ENCODE measurements around the gene TMIGD1. TPM values are rescaled to one million over a fixed set of nuclear protein-coding genes. Genes with fewer than 3 reads are reported as not detected.

The TMIGD1 gene
- total RNA-seq, 1 experiment from 2014 or later: not detected

DNA sequence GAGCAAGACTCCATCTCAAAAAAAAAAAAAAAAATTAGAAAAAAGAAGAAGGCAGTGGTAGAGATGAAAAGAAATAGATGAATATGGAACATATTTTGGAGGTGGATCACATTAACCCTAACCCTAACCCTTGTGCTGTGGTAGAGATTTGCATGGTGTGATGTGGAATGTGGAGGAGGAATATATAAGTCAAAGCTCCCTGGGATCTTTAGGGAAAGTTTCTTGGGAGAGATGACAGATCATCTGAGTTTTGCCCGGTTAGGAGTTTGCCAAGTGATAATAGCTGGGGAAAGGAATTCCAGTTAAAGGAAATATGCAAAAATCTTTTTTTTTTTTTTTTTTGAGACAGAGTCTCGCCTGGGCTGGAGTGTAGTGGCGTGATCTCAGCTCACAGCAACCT lies 29.1 kb downstream of the TMIGD1 start:
- Histone ChIP-seq H2AK5ac (ENCODE audit: insufficient read length, low read length) (no peak overlapping the region), H3K23ac (ENCODE audit: insufficient read length, low read depth, low read length) (no peak overlapping the region), H3K79me1 (ENCODE audit: insufficient read depth, low read depth, low read length, poor library complexity, severe bottlenecking) (no peaks in the 10 kb centered on the region), H3K18ac (ENCODE audit: insufficient read length, low read depth, low read length) (no peak overlapping the region), H3K79me2 (ENCODE audit: insufficient read depth, low read length) (no peaks in the 10 kb centered on the region), H4K91ac (ENCODE audit: insufficient read length, low read depth, low read length) (no peak overlapping the region), H2BK120ac (ENCODE audit: low read depth, low read length, poor library complexity, severe bottlenecking) (no peak overlapping the region), H2BK20ac (ENCODE audit: low read depth, low read length, poor library complexity, severe bottlenecking) (no peak overlapping the region), H3K56ac (ENCODE audit: insufficient read length, low read depth, low read length) (no peak overlapping the region), H3T11ph (ENCODE audit: low read length) (no peak overlapping the region), H3K14ac (ENCODE audit: insufficient read depth, low read length) (no peak overlapping the region), H3K27me3 (ENCODE audit: insufficient read depth, low read length) (no peaks in the 10 kb centered on the region), H3K9ac (ENCODE audit: extremely low read depth, insufficient read length, low read length) (no peak overlapping the region), H2AFZ (ENCODE audit: low read length) (no peak overlapping the region), H2BK12ac (ENCODE audit: insufficient read length, low read depth, low read length) (no peak overlapping the region), H3K9me3 (ENCODE audit: control insufficient read depth, low read depth, low read length) (no peaks in the 10 kb centered on the region), H3K4me2 (ENCODE audit: insufficient read depth, insufficient read length, low read length) (no peak overlapping the region), H4K5ac (ENCODE audit: insufficient read length, low read depth, low read length) (no peak overlapping the region), H3K27ac (ENCODE audit: insufficient read length, low read depth, low read length) (no peak overlapping the region), H4K8ac (replicated peaks; ENCODE audit: insufficient read length, low read depth, low read length) (no peak overlapping the region), H3K4ac (ENCODE audit: low read depth, low read length) (no peak overlapping the region), H2BK5ac (ENCODE audit: insufficient read length, low read length) (no peak overlapping the region), H3K23me2 (ENCODE audit: insufficient read length, low read depth, low read length, poor library complexity, severe bottlenecking) (no peaks in the 10 kb centered on the region), H2BK15ac (ENCODE audit: low read depth, low read length) (no peak overlapping the region), H4K20me1 (ENCODE audit: control insufficient read depth, insufficient read depth, insufficient read length) (no peaks in the 10 kb centered on the region), H3K4me1 (ENCODE audit: insufficient read depth, low read length) (no peaks in the 10 kb centered on the region)
- Mint-ChIP-seq H3K4me1 (no peaks in the 10 kb centered on the region), H3K27ac (no peak overlapping the region), H3K9me3 (no peaks in the 10 kb centered on the region), H3K36me3 (ENCODE audit: insufficient read depth in 1 of 3, low read depth in 3 of 3) (no peaks in the 10 kb centered on the region), H3K4me3 (no peak overlapping the region), H3K27me3 (ENCODE audit: low read depth) (no peaks in the 10 kb centered on the region; the same call in 1 of the 2 replicates)
- TF ChIP-seq, protein P1, sequence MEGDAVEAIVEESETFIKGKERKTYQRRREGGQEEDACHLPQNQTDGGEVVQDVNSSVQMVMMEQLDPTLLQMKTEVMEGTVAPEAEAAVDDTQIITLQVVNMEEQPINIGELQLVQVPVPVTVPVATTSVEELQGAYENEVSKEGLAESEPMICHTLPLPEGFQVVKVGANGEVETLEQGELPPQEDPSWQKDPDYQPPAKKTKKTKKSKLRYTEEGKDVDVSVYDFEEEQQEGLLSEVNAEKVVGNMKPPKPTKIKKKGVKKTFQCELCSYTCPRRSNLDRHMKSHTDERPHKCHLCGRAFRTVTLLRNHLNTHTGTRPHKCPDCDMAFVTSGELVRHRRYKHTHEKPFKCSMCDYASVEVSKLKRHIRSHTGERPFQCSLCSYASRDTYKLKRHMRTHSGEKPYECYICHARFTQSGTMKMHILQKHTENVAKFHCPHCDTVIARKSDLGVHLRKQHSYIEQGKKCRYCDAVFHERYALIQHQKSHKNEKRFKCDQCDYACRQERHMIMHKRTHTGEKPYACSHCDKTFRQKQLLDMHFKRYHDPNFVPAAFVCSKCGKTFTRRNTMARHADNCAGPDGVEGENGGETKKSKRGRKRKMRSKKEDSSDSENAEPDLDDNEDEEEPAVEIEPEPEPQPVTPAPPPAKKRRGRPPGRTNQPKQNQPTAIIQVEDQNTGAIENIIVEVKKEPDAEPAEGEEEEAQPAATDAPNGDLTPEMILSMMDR (conservative IDR thresholded peaks at IDR 0.05): no peak
- DNase-seq: no peak
- no CpG with 5 or more reads among the region's 3 CpGs for WGBS (ENCODE audit: extremely low coverage, insufficient read length, low lambda C conversion rate)
